ENCODE measurements around the gene HSD17B1. TPM values are rescaled to one million over a fixed set of nuclear protein-coding genes. Genes with fewer than 3 reads are reported as not detected.
A peak's percentile ranks its signal among the peaks of the same experiment; 100 is the strongest.

The HSD17B1 gene
- polyA plus RNA-seq, 3 donors, result 0.19 to 0.72 (median 0.27) TPM

GRCh38 chr17:42536372-42537155 lies 16.2 kb upstream of the HSD17B1 start:
- intact Hi-C loops (cut with micrococcal nuclease), result no loop called here
- H3K9me3 ChIP-seq (replicated peaks in 1 of 2; ENCODE audit: control insufficient read depth in 1 of 2, insufficient read depth in 1 of 2, low read length in 2 of 2), result no peaks in the 10 kb centered on the region
- peak overlapping the region; percentile 83 for H2AFZ ChIP-seq (ENCODE audit: insufficient read depth, low read depth, low read length, poor library complexity, severe bottlenecking)
- no peaks in the 10 kb centered on the region for H3K9me3 Mint-ChIP-seq
- DNase-seq, result peak; percentile 39 to 50 (median 46)
- H3K27me3 Mint-ChIP-seq (ENCODE audit: low read depth in 3 of 3), result peaks cover 0 to 3% (median 0%) of the 10 kb centered on the region in 3 donors
- peak overlapping the region in 1 of 2 donors; percentile 89 for H3K27ac ChIP-seq (ENCODE audit: low read depth in 1 of 2, low read length in 2 of 2)
- H4K20me1 ChIP-seq (ENCODE audit: insufficient read depth, low read length), result peaks cover 16% of the 10 kb centered on the region
- peak overlapping the region; percentile 95 for H3K4me2 ChIP-seq (replicated peaks; ENCODE audit: extremely low read depth, low read length, poor library complexity, severe bottlenecking)
- peak overlapping the region; percentile 44 to 89 (median 75) for H3K4me3 ChIP-seq (replicated peaks in 1 of 3; ENCODE audit: low read depth in 2 of 3, low read length in 3 of 3)
- H3K4me1 ChIP-seq (ENCODE audit: control insufficient read depth in 1 of 2, insufficient read depth in 2 of 2, low read length in 2 of 2), result peaks cover 25 to 32% of the 10 kb centered on the region in 2 donors
- WGBS (ENCODE audit: insufficient coverage), result under 1% methylated on average over 52 of the region's 65 CpGs
- H3K9ac ChIP-seq (ENCODE audit: insufficient read depth, low read length, poor library complexity, severe bottlenecking), result peak overlapping the region; percentile 72
- peak overlapping the region; percentile 80 to 88 for H3K4me3 Mint-ChIP-seq
- no peaks in the 10 kb centered on the region for H3K27me3 ChIP-seq (ENCODE audit: control insufficient read depth in 2 of 2, insufficient read depth in 2 of 2, low read length in 2 of 2)
- H3K4me1 Mint-ChIP-seq, result peaks cover 29% of the 10 kb centered on the region
- peak overlapping the region in 6 of 7 donors; percentile 43 to 87 (median 54) for H3K27ac Mint-ChIP-seq
- TF ChIP-seq CTCF (IDR thresholded peaks at IDR 0.05), result no peak
- H3K36me3 Mint-ChIP-seq, result peaks cover 23 to 35% of the 10 kb centered on the region in 2 donors
- H3K79me2 ChIP-seq (ENCODE audit: insufficient read depth, low read length), result peaks cover 13% of the 10 kb centered on the region
- peaks cover 24 to 29% of the 10 kb centered on the region in 2 donors for H3K36me3 ChIP-seq (replicated peaks in 1 of 2; ENCODE audit: control insufficient read depth in 1 of 2, insufficient read depth in 2 of 2, low read length in 2 of 2)

GRCh38 chr17:42537156-42537805 lies 15.4 kb upstream of the HSD17B1 start:
- H3K27me3 ChIP-seq (ENCODE audit: control insufficient read depth in 2 of 2, insufficient read depth in 2 of 2, low read length in 2 of 2), result no peaks in the 10 kb centered on the region
- H3K36me3 Mint-ChIP-seq, result peaks cover 26 to 43% of the 10 kb centered on the region in 2 donors
- no peak for DNase-seq
- H3K27ac ChIP-seq (ENCODE audit: low read depth in 1 of 2, low read length in 2 of 2), result peak overlapping the region in 1 of 2 donors; percentile 64
- H3K9me3 Mint-ChIP-seq, result no peaks in the 10 kb centered on the region
- peak overlapping the region in 2 of 7 donors; percentile 62 to 87 for H3K27ac Mint-ChIP-seq
- peak overlapping the region; percentile 72 for H3K9ac ChIP-seq (ENCODE audit: insufficient read depth, low read length, poor library complexity, severe bottlenecking)
- intact Hi-C loops (cut with micrococcal nuclease), result no loop called here
- no peak for TF ChIP-seq CTCF (IDR thresholded peaks at IDR 0.05)
- peaks cover 22 to 28% of the 10 kb centered on the region in 2 donors for H3K4me1 ChIP-seq (ENCODE audit: control insufficient read depth in 1 of 2, insufficient read depth in 2 of 2, low read length in 2 of 2)
- H2AFZ ChIP-seq (ENCODE audit: insufficient read depth, low read depth, low read length, poor library complexity, severe bottlenecking), result no peak overlapping the region
- H3K4me2 ChIP-seq (replicated peaks; ENCODE audit: extremely low read depth, low read length, poor library complexity, severe bottlenecking), result peak overlapping the region; percentile 95
- peaks cover 13% of the 10 kb centered on the region for H3K79me2 ChIP-seq (ENCODE audit: insufficient read depth, low read length)
- peak overlapping the region; percentile 80 to 88 for H3K4me3 Mint-ChIP-seq
- no peaks in the 10 kb centered on the region for H3K27me3 Mint-ChIP-seq (ENCODE audit: low read depth in 3 of 3)
- H4K20me1 ChIP-seq (ENCODE audit: insufficient read depth, low read length), result peaks cover 16% of the 10 kb centered on the region
- WGBS (ENCODE audit: insufficient coverage), result 95% methylated on average over 18 of the region's 31 CpGs
- peaks cover 27 to 36% of the 10 kb centered on the region in 2 donors for H3K36me3 ChIP-seq (replicated peaks in 1 of 2; ENCODE audit: control insufficient read depth in 1 of 2, insufficient read depth in 2 of 2, low read length in 2 of 2)
- peaks cover 26% of the 10 kb centered on the region for H3K4me1 Mint-ChIP-seq
- H3K9me3 ChIP-seq (replicated peaks in 1 of 2; ENCODE audit: control insufficient read depth in 1 of 2, insufficient read depth in 1 of 2, low read length in 2 of 2), result no peaks in the 10 kb centered on the region
- H3K4me3 ChIP-seq (replicated peaks in 1 of 3; ENCODE audit: low read depth in 2 of 3, low read length in 3 of 3), result peak overlapping the region in 2 of 3 experiments; percentile 44 to 89

Data from CD14-positive monocyte (primary cell).